ENCODE measurements around the gene RDH13.

DNA sequence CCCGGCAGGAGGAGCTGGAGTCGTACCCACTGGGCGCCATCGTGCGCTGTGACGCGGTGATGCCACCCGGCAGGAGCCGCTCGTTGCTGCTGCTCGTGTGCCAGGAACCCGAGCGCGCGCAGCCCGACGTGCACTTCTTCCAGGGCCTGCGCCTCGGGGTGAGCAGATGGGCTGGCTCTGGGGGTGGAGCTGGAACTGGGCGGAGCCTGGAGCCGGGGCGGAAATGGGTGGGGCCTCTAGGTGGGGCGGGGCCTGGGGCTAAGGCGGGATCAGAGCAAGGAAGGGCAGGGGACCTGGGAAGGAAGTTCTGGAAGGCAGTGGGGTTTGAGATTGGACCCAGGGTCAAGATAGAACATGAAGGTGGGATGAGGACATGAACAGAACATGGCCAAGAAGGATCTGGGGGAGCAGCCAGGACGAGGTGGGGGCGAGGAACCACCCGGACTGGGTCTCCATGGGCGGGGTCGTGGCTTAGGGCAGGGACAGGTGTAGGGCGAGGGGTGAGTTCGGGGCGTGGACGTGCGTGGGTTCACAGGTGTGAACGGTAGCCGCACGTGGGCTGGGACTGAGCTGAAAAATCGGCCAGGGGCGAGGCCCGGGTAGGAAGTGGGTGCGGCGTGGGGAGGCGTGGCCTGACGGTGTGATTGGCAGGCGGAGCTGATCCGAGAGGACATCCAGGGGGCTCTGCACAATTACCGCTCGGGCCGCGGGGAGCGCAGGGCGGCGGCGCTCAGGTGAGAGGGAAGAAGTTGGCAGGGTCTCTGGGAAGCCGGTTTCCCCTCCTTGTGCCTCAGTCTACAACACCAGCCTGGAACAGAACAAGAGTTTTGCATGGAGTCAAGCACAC, 17.4 kb upstream of the RDH13 start:
- TF ChIP-seq, protein P1, sequence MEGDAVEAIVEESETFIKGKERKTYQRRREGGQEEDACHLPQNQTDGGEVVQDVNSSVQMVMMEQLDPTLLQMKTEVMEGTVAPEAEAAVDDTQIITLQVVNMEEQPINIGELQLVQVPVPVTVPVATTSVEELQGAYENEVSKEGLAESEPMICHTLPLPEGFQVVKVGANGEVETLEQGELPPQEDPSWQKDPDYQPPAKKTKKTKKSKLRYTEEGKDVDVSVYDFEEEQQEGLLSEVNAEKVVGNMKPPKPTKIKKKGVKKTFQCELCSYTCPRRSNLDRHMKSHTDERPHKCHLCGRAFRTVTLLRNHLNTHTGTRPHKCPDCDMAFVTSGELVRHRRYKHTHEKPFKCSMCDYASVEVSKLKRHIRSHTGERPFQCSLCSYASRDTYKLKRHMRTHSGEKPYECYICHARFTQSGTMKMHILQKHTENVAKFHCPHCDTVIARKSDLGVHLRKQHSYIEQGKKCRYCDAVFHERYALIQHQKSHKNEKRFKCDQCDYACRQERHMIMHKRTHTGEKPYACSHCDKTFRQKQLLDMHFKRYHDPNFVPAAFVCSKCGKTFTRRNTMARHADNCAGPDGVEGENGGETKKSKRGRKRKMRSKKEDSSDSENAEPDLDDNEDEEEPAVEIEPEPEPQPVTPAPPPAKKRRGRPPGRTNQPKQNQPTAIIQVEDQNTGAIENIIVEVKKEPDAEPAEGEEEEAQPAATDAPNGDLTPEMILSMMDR (IDR thresholded peaks at IDR 0.05 in 8 of 11, conservative IDR thresholded peaks at IDR 0.05 in 3 of 11): no peak
- TF ChIP-seq POLR2AphosphoS5 (IDR thresholded peaks at IDR 0.05): no peak
- no peak for TF ChIP-seq POLR2A (IDR thresholded peaks at IDR 0.05)
